ENCODE data around the gene ZNF157.

Gene ZNF157

DNA sequence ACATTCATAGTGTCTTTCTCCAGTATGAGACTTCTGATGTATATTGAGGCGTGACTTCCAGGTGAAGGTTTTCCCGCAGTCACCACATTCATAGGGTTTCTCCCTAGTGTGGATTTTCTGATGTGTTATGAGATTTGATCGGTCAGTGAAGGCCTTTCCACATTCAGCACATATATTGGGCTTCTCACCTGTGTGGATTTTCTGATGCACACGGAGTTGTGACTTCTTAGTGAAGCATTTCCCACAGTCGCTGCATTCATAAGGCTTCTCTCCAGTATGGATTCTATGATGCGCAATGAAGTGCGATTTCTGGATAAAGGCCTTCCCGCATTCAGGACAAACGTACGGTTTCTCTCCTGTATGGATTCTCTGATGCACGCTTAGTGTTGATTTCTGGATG is 77.2 kb downstream of the ZNF157 start:
- no peak for DNase-seq

GRCh38 chrX:47448165-47448806 is 77.9 kb downstream of the ZNF157 start:
- DNase-seq: no peak

- DNase-seq: no peak
These were observed 81.7 kb downstream of the ZNF157 start for GRCh38 chrX:47452112-47452511.

- DNase-seq: no peak
These were observed 85.7 kb downstream of the ZNF157 start for GRCh38 chrX:47456080-47456479.

DNA sequence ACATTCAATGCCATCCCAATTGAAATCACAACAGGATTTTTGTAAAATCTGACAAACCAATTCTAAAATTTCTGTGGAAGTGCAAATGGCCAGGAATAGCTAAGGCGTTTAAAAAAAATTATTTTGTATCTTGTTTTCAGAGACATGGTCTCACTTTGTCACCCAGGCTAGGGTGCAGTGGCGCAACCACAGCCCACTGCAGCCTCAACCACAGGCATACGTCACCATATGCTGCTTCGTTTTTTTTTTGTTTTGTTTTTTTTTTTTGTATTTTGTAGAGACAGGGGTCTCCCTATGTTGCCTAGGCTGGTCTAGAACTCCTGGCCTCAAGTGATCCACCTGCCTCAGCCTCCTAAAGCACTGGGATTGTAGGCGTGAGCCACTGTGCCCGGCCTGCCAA is 88.2 kb downstream of the ZNF157 start:
- no peak for DNase-seq

- DNase-seq: no peak
These were observed 90.2 kb downstream of the ZNF157 start for GRCh38 chrX:47460561-47460960.
